Activated CD8-positive, alpha-beta T cell treated with anti-CD3 and anti-CD28 coated beads, Interleukin-2, amount 10 ng/mL, durations not matched to agents 7 days and 5 days (primary cell): ENCODE measurements around the gene BOC. TPM values are rescaled to one million over a fixed set of nuclear protein-coding genes. Genes with fewer than 3 reads are reported as not detected.

Source experiments
- ATAC-seq: fragments of 150-1000 bp; cut with Tn5 transposase; one replicate; pipeline ENCODE4 v1.10.0; 2021; ENCODE audit warnings: moderate library complexity
- CTCF ChIA-PET: fragments of 350-600 bp; sonication (Branson Sonifier 250); formaldehyde crosslinking; loops from one replicate; lab custom pipeline; 2021; ENCODE audit warnings: antibody characterized with exemption; lab: Charles Lee
- POLR2A ChIA-PET: fragments of 350-600 bp; sonication (Branson Sonifier 250); formaldehyde crosslinking; loops from one replicate; lab custom pipeline; 2021; ENCODE audit warnings: antibody characterized with exemption; lab: Charles Lee
- DNase-seq: peaks from one replicate; pipeline ENCODE4 v3.0.0-alpha.2; 2020
- H3K27ac Mint-ChIP-seq: one replicate; pipeline ENCODE4 v1.8.0; 2021; ENCODE audit warnings: mild to moderate bottlenecking, mixed read lengths
- H3K27me3 Mint-ChIP-seq: one replicate; pipeline ENCODE4 v1.8.0; 2021; ENCODE audit warnings: low read depth, mixed read lengths
- H3K36me3 Mint-ChIP-seq: one replicate; pipeline ENCODE4 v1.8.0; 2021; ENCODE audit warnings: low read depth, mixed read lengths
- H3K4me1 Mint-ChIP-seq: one replicate; pipeline ENCODE4 v1.8.0; 2021; ENCODE audit warnings: low read depth, mixed read lengths
- H3K4me3 Mint-ChIP-seq: one replicate; pipeline ENCODE4 v1.8.0; 2021; ENCODE audit warnings: mild to moderate bottlenecking, mixed read lengths
- H3K9me3 Mint-ChIP-seq: one replicate; pipeline ENCODE4 v1.8.0; 2022; ENCODE audit warnings: mixed read lengths; ENCODE audit not compliant: insufficient read depth
- total RNA-seq, 2 experiments: library from RNA; stranded (reverse); gene quantifications; one replicate each; pipeline ENCODE4 v1.2.3, GENCODE V29; 2021

The BOC gene
- total RNA-seq, 2 experiments from 2014 or later = not detected

DNA sequence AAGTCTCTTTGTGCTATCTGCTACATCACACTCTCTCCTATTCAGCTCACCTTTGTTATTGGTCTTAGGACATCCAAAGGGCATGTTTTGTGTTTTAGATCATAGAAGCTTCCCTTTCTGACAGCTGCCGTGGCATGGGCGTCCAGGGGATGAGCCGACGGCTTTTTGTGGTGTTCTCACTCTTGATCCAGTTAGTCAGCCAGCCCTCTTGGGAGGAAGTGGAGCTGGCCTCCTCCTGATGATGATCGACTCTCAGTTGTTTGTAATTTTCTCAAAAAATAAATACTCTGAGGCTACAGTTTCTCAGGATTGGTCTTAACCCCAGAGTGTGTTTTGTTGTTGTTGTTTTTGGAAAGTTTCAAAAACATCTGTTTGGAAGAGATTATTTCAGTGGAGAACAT, 34.4 kb downstream of the BOC start:
- no peak overlapping the region for H3K4me3 Mint-ChIP-seq
- H3K27ac Mint-ChIP-seq = no peak overlapping the region
- no peak for ATAC-seq

DNA sequence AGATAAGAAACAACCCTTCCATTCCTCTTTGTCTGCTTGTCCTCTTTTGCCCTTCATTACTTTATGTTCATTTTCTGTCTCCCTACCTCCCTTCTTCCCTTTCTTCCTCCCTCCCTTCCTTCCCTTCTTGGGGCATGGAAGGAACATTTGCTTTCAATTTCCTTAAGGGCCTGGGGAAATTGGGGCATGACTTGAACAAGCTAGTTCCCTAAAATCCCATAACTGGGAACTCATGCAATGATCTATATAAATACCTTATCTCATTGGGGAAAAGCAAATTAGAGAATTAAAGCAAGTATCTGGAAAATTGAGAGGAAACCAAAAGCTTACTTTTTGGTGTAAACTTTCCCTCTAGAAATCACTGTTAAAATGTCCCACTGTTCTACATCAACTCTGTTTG, 35.7 kb downstream of the BOC start:
- ATAC-seq = no peak
- Mint-ChIP-seq H3K27me3 (peaks cover 19% of the 10 kb centered on the region), H3K4me3 (no peak overlapping the region), H3K36me3 (no peaks in the 10 kb centered on the region), H3K27ac (no peak overlapping the region), H3K9me3 (no peaks in the 10 kb centered on the region), H3K4me1 (peaks cover 9% of the 10 kb centered on the region)
- CTCF ChIA-PET = interaction anchor here (1.0 kb wide), 1 partner anchor 41 kb away, joined by 4 read pairs; no protein-coding TSS in a partner anchor
- POLR2A ChIA-PET = no interaction called here
- DNase-seq = no peak

More for the DNA sequence above, 34.4 kb downstream of the BOC start:
- no peaks in the 10 kb centered on the region for H3K36me3 Mint-ChIP-seq
- H3K9me3 Mint-ChIP-seq = no peaks in the 10 kb centered on the region
- peaks cover 24% of the 10 kb centered on the region for H3K27me3 Mint-ChIP-seq
- ChIA-PET CTCF (no interaction called here), POLR2A (no interaction called here)
- no peak for DNase-seq
- peaks cover 14% of the 10 kb centered on the region for H3K4me1 Mint-ChIP-seq

DNA sequence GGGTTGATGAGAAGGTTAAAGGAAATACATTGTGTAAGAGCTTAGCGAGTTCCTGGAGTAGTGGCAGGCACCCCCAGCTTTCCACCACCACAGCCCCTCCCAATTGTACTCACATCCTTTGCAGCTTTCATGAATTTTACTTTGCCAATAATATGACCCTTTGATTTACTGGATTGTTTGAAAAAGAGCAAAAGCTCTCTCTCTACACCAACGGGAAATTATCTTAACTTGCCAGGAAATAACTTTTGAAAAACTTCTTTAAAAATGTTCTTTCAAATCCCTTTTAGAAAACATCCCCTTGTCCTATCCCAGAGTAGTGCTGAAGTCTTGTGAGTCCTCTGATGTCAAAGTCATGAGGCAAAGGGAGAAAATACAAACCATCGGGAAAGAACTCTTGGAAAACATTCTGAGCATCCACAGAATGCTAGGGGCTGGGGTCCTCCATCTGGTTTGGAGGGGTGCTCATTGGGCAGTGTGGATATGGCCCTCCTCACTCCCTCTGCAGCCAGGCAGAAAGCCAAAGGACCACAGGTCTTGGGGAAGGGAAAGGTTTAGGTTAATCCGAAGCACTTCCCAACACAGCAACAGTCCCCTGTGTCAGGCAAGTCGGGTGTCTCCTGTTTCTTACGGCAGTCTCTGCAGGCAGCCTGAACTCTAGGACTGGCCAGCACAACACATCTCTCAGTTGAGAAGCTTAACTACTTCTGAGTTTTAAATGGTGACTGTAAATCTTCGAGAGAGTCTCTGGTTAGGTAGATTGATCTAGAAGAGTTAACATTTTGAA, 36.5 kb downstream of the BOC start:
- ChIA-PET CTCF (interaction anchor here (1.0 kb wide), 1 partner anchor 41 kb away, joined by 4 read pairs; no protein-coding TSS in a partner anchor), POLR2A (no interaction called here)
- ATAC-seq = no peak

DNA sequence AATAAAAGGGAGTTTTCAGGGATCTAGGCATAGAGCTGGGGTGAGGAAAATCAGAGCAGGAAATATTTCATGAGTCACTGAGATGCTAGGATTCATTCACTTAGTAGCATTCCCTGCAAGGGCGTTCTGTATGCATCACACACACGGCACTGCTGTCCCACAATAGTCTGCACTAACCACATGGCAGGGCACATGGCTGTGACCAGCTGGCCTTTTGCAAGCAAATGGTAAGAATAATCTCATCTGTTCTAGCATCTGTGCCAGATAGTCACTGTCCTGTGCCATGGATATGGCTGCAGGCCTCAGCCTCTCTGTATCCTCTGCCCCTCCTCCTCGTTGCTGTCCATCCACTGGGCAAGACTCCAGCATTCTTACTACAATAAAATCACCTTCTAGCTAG, 37.8 kb downstream of the BOC start:
- ATAC-seq (no peak), DNase-seq (no peak)
- CTCF ChIA-PET = interaction anchor here (2.1 kb wide), 1 partner anchor 40 kb away, joined by 6 read pairs; no protein-coding TSS in a partner anchor
- H3K9me3 Mint-ChIP-seq = no peaks in the 10 kb centered on the region
- H3K36me3 Mint-ChIP-seq = no peaks in the 10 kb centered on the region
- H3K4me3 Mint-ChIP-seq = no peak overlapping the region
- peaks cover 2% of the 10 kb centered on the region for H3K4me1 Mint-ChIP-seq
- H3K27ac Mint-ChIP-seq = no peak overlapping the region
- peaks cover 17% of the 10 kb centered on the region for H3K27me3 Mint-ChIP-seq
- POLR2A ChIA-PET = no interaction called here

More for the DNA sequence above, 36.5 kb downstream of the BOC start:
- peaks cover 2% of the 10 kb centered on the region for H3K4me1 Mint-ChIP-seq
- peaks cover 17% of the 10 kb centered on the region for H3K27me3 Mint-ChIP-seq
- no peak overlapping the region for H3K27ac Mint-ChIP-seq
- H3K9me3 Mint-ChIP-seq = no peaks in the 10 kb centered on the region
- no peak overlapping the region for H3K4me3 Mint-ChIP-seq
- no peaks in the 10 kb centered on the region for H3K36me3 Mint-ChIP-seq
- no peak for DNase-seq

DNA sequence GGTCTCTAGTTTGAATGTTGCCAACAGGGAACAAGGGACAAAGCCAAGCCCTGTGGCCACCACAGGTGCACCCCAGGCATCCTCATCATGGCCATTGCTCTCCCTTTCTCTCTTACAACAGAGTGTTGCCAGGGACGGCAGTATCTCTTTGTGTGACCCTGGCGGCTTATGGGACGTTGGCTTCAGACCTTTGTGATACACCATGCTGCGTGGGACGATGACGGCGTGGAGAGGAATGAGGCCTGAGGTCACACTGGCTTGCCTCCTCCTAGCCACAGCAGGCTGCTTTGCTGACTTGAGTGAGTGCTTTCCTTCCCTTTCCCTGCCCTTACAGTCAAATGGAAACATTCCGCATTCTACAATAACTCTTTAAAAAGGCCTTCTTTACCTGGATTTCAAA, 38.2 kb downstream of the BOC start:
- H3K27ac Mint-ChIP-seq = no peak overlapping the region
- no peak for DNase-seq
- CTCF ChIA-PET = interaction anchor here (2.1 kb wide), 1 partner anchor 39 kb away, joined by 6 read pairs; no protein-coding TSS in a partner anchor
- H3K27me3 Mint-ChIP-seq = peaks cover 17% of the 10 kb centered on the region
- peaks cover 2% of the 10 kb centered on the region for H3K4me1 Mint-ChIP-seq
- H3K4me3 Mint-ChIP-seq = no peak overlapping the region
- H3K36me3 Mint-ChIP-seq = no peaks in the 10 kb centered on the region
- POLR2A ChIA-PET = no interaction called here
- no peaks in the 10 kb centered on the region for H3K9me3 Mint-ChIP-seq
- no peak for ATAC-seq

DNA sequence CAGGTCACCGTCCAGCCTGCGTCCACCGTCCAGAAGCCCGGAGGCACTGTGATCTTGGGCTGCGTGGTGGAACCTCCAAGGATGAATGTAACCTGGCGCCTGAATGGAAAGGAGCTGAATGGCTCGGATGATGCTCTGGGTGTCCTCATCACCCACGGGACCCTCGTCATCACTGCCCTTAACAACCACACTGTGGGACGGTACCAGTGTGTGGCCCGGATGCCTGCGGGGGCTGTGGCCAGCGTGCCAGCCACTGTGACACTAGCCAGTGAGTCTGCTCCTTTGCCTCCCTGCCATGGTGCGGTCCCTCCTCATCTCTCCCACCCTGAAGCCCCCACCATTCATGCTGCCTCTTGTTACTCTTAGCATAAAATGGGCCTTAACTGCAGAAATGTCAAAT, 39.2 kb downstream of the BOC start:
- Mint-ChIP-seq H3K27me3 (peaks cover 13% of the 10 kb centered on the region), H3K27ac (no peak overlapping the region), H3K4me3 (no peak overlapping the region), H3K4me1 (peaks cover 2% of the 10 kb centered on the region), H3K36me3 (no peaks in the 10 kb centered on the region), H3K9me3 (no peaks in the 10 kb centered on the region)
- DNase-seq (no peak), ATAC-seq (no peak)
- ChIA-PET POLR2A (no interaction called here), CTCF (interaction anchor here (2.1 kb wide), 1 partner anchor 38 kb away, joined by 6 read pairs; no protein-coding TSS in a partner anchor)

DNA sequence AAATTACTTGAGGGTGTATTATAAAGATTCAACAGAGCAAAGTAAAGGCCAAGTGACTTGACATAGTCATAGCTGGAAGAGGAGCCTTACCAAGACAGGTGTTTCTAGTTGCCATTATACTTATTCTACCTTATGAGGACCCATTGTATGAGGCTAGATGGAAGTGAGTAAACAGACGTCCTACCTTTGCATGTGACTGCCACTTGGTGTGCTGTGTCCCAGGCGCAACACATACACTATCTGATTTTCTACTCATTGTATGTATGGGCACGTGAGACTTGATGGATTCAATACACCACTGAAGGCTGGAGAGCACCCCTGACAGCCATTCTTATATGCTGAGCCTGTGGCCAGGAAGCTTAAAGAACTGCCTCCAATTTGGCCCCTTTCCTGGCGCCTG, 40.5 kb downstream of the BOC start:
- H3K36me3 Mint-ChIP-seq = no peaks in the 10 kb centered on the region
- no peaks in the 10 kb centered on the region for H3K9me3 Mint-ChIP-seq
- no peak overlapping the region for H3K4me3 Mint-ChIP-seq
- H3K27ac Mint-ChIP-seq = no peak overlapping the region
- no peak for ATAC-seq
- POLR2A ChIA-PET = no interaction called here
- CTCF ChIA-PET = no interaction called here
- DNase-seq = no peak
- H3K27me3 Mint-ChIP-seq = peaks cover 9% of the 10 kb centered on the region
- peaks cover 2% of the 10 kb centered on the region for H3K4me1 Mint-ChIP-seq

DNA sequence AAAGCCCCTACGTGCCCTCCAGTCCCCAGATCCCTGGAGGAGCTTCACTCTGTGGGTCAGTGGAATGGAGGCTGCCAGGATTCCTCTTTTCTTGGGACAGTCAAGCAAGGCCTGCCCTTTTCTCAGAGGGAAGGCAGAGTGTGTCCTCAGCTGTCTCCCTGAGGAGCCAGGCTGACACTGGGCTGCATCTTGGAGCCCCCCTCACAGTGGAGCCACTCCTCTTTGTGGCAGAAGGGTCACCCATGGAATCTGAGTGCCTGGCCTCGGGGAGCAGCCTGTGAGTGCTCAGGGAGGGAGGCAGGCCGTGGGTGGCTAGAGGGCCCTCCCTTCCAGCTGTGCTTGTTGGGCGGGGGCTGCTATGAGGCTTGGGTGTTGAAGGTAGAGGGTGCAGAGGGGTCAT, 41.2 kb downstream of the BOC start:
- Mint-ChIP-seq H3K27me3 (peaks cover 7% of the 10 kb centered on the region), H3K27ac (no peak overlapping the region), H3K4me3 (no peak overlapping the region), H3K4me1 (peaks cover 2% of the 10 kb centered on the region), H3K9me3 (no peaks in the 10 kb centered on the region), H3K36me3 (no peaks in the 10 kb centered on the region)
- DNase-seq = no peak
- ChIA-PET POLR2A (no interaction called here), CTCF (no interaction called here)
- no peak for ATAC-seq

DNA sequence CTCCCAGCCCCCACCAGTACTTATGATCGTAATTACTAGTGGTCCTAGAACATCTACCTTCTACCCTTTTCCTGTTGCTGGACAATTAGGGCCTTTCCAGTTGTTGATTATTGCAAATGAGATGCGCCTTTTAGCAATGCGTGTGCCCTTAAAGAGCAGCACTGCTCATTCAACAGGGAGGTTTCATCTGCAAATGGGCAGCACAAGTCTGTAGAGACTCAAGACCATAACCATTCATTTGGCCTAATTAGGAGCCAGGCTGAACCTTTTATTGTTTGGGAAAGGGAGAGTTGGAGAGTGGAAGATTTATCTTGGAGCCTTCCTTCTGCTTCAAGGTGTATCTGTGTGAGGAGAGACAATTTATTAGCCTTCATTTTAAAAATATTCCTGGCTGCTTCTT, 42.3 kb downstream of the BOC start:
- Mint-ChIP-seq H3K4me1 (no peaks in the 10 kb centered on the region), H3K36me3 (no peaks in the 10 kb centered on the region), H3K4me3 (no peak overlapping the region), H3K9me3 (no peaks in the 10 kb centered on the region), H3K27me3 (peaks cover 6% of the 10 kb centered on the region), H3K27ac (no peak overlapping the region)
- ATAC-seq = no peak
- CTCF ChIA-PET = no interaction called here
- DNase-seq = no peak
- POLR2A ChIA-PET = no interaction called here

DNA sequence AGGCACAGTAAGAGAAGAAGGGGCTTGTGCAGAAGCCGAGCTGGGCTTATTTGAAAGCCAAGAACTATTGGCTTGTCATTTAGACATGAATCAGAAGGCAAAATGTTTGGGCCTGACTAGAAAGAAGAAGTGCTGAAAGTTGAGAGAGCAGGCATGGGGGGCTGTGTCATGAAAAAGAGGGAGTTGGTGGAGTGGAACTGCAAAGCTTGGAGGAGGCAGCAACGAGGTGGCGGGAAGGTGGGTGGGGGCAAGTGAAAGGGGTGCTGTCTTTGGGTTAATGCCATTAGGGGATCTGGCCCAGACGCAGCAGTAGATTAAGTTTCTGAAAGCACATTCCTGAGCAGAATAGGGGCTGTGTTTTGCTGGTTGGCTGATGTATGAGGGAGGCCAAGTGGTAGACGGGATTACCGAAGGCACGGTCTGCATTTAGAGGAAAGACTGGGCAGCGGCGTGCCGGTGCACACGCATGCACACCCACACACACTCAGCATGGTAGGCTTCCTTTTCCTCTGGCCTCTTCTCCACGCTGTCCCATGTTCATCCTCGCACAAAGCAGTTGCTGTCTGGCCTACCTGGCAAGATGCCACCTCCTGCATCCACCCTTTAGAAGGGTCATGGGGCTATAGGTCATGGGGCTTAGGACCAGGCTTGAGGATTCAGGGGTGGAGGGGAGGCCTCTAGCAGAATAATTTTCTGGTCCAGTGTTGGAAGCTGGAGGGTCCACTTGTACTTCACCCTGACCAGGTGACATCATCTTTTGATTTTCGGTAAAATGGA, 43.0 kb downstream of the BOC start:
- Mint-ChIP-seq H3K4me1 (no peaks in the 10 kb centered on the region), H3K36me3 (no peaks in the 10 kb centered on the region), H3K27ac (no peak overlapping the region), H3K4me3 (no peak overlapping the region), H3K9me3 (no peaks in the 10 kb centered on the region), H3K27me3 (peaks cover 6% of the 10 kb centered on the region)
- DNase-seq (no peak), ATAC-seq (no peak)
- CTCF ChIA-PET = no interaction called here
- POLR2A ChIA-PET = no interaction called here

DNA sequence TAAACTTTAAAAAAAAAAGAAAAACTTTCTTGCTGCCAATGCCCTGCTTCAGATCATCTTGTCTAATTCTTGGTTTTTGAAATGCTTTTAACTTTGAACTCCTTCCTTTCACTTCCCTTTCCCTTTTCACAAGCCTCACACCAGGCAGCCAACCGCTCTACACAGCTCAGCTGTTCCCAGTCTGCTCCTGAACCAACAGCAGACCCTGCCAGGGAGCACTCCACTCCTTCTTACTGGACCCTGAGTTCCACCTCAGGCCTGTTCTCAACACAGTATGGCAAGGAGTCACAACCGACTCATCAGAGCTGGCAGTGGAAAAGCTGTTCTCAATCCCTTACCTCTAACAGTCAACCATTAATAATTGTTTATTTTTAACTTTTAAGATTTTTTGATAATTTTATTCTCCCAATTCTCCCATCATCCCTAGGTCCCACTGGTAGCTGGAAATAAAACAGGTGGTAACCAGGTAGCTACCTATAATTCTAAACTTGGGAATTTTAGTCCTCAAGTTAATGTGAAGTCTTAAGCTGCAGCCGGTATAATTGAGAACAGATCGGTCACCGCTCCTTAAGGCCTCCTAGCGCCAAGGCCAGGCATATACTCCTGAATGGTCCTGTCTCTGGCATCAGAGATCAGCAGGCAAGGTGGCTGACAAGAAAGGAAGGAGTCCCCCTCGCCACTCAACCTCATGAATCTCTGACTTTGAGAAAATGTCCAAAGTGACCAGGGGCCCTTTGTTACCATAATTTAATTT, 43.9 kb downstream of the BOC start:
- ATAC-seq = no peak
- H3K4me1 Mint-ChIP-seq = no peaks in the 10 kb centered on the region
- POLR2A ChIA-PET = no interaction called here

More for the DNA sequence above, 43.9 kb downstream of the BOC start:
- Mint-ChIP-seq H3K27me3 (peaks cover 10% of the 10 kb centered on the region), H3K36me3 (no peaks in the 10 kb centered on the region), H3K4me3 (no peak overlapping the region), H3K27ac (no peak overlapping the region), H3K9me3 (no peaks in the 10 kb centered on the region)
- DNase-seq = no peak
- CTCF ChIA-PET = interaction anchor here (1.2 kb wide), 2 partner anchors 12 to 119 kb away, joined by 3 to 5 read pairs; no protein-coding TSS in a partner anchor
